HepG2 (cell line): ENCODE measurements around the gene AGPAT3. TPM values are rescaled to one million over a fixed set of nuclear protein-coding genes. Genes with fewer than 3 reads are reported as not detected.
A peak's percentile ranks its signal among the peaks of the same experiment; 100 is the strongest.

Experiments
- ATAC-seq: fragments of 200-7000 bp; cut with Tn5 transposase; 3 replicates; pipeline ENCODE4 v1.9.1; 2020; ENCODE audit warnings: mild to moderate bottlenecking, moderate library complexity
- BruUV-seq: library from RNA; stranded (reverse); fragments of 400-500 nt; replicated peaks from 2 replicates; lab custom pipeline; 2021; lab: Mats Ljungman, UMichigan
- CTCF ChIA-PET: fragments of 300-600 bp; formaldehyde crosslinking; extraction: SDS; loops from one replicate; lab custom pipeline; 2021; ENCODE audit warnings: low total read pairs, inconsistent platforms, low intra/inter-chr PET ratio; lab: Yijun Ruan, JAX
- POLR2A ChIA-PET: fragments of 350-600 bp; sonication (Branson Sonifier 250); formaldehyde crosslinking; loops from one replicate; lab custom pipeline; 2020; ENCODE audit warnings: antibody characterized with exemption, inconsistent platforms; lab: Yijun Ruan, JAX
- DNase-seq: peaks from one replicate; pipeline ENCODE4 v3.0.0-alpha.2; 2015; ENCODE audit warnings: low spot score
- FAIRE-seq: peaks from 3 replicates; lab custom pipeline; 2011; peaks lifted over from hg19 to GRCh38; lab: Jason Lieb, UNC
- H2AFZ ChIP-seq: one replicate; pipeline ENCODE4 v1.6.1; 2011; ENCODE audit warnings: low read length, inconsistent platforms
- H3K27ac ChIP-seq: fragments of 300-600 bp; 3 replicates; pipeline ENCODE4 v1.8.0; 2011; ENCODE audit warnings: mixed run types, mild to moderate bottlenecking, mixed read lengths, low read length, inconsistent platforms; ENCODE audit not compliant: insufficient read depth; ENCODE audit errors: extremely low read length
- H3K27me3 ChIP-seq, 2 experiments: fragments of 200-600 bp in 1 of 2; 2 replicates in 1 of 2; 3 replicates in 1 of 2; pipeline versions ENCODE4 v1.6.0 to v1.8.0; 2011; ENCODE audit warnings: low read length in 2 of 2, mild to moderate bottlenecking in 2 of 2, moderate library complexity in 2 of 2, inconsistent platforms in 1 of 2; ENCODE audit not compliant: insufficient read depth in 2 of 2, control insufficient read depth in 1 of 2
- H3K36me3 ChIP-seq, 2 experiments: fragments of 200-600 bp in 1 of 2; replicated peaks in 1 of 2; 2 replicates in 1 of 2; 3 replicates in 1 of 2; pipeline versions ENCODE4 v1.5.1 to v1.8.0; 2011; ENCODE audit warnings: low read length in 2 of 2, inconsistent platforms in 1 of 2; ENCODE audit not compliant: insufficient read depth in 2 of 2, control insufficient read depth in 1 of 2
- H3K4me1 ChIP-seq: 2 replicates; pipeline ENCODE4 v1.5.1; 2012; ENCODE audit warnings: low read length, inconsistent platforms; ENCODE audit not compliant: insufficient read depth
- H3K4me2 ChIP-seq: 2 replicates; pipeline ENCODE4 v1.6.0; 2011; ENCODE audit warnings: low read depth, low read length, inconsistent platforms
- H3K4me3 ChIP-seq, 3 experiments: fragments of 200-600 bp in 1 of 3; sonication (generic), shearing (Covaris generic) in 1 of 3; replicated peaks in 1 of 3; 2 replicates each; pipeline ENCODE4 v1.5.1; 2011 to 2016; ENCODE audit warnings: low read length in 3 of 3, inconsistent platforms in 2 of 3, low read depth in 2 of 3, mild to moderate bottlenecking in 2 of 3, control low read depth in 1 of 3, mixed read lengths in 1 of 3; ENCODE audit not compliant: insufficient read depth in 1 of 3
- H3K79me2 ChIP-seq: one replicate; pipeline ENCODE4 v1.6.1; 2011; ENCODE audit warnings: low read length, inconsistent platforms; ENCODE audit not compliant: insufficient read depth
- H3K9ac ChIP-seq: 2 replicates; pipeline ENCODE4 v1.6.0; 2011; ENCODE audit warnings: mild to moderate bottlenecking, low read depth, low read length, inconsistent platforms; ENCODE audit not compliant: insufficient read depth
- H3K9me3 ChIP-seq: 2 replicates; pipeline ENCODE4 v1.5.1; 2012; ENCODE audit warnings: mild to moderate bottlenecking, low read length
- H4K20me1 ChIP-seq: 2 replicates; pipeline ENCODE4 v1.6.0; 2011; ENCODE audit warnings: inconsistent platforms, mild to moderate bottlenecking, low read length, moderate library complexity; ENCODE audit not compliant: insufficient read depth
- EEA1 ChIP-seq: sonication (generic); formaldehyde crosslinking; IDR thresholded peaks from 2 replicates; pipeline ENCODE4 v1.5.1; 2020; ENCODE audit warnings: mild to moderate bottlenecking, missing genetic modification reagents, borderline replicate concordance
- GPN1 ChIP-seq: sonication (generic); formaldehyde crosslinking; IDR thresholded peaks from 2 replicates; pipeline ENCODE4 v1.5.1; 2020; ENCODE audit warnings: missing genetic modification reagents, borderline replicate concordance
- PCBP1 ChIP-seq: fragments of 200-400 bp; formaldehyde crosslinking; IDR thresholded peaks from 2 replicates; pipeline ENCODE4 v1.6.1; 2017; ENCODE audit warnings: mild to moderate bottlenecking, low read depth, low read length, borderline replicate concordance
- RFX1 ChIP-seq: fragments of 450-650 bp; IDR thresholded peaks from 2 replicates; pipeline ENCODE4 v1.6.1; 2017
- TOPORS ChIP-seq: sonication (generic); formaldehyde crosslinking; IDR thresholded peaks from 2 replicates; pipeline ENCODE4 v1.8.0; 2023; ENCODE audit warnings: mild to moderate bottlenecking, missing genetic modification reagents
- TRIM24 ChIP-seq: sonication (generic); formaldehyde crosslinking; IDR thresholded peaks from 2 replicates; pipeline ENCODE4 v1.8.0; 2022; ENCODE audit warnings: mild to moderate bottlenecking, missing genetic modification reagents
- XBP1 ChIP-seq: sonication (generic); formaldehyde crosslinking; IDR thresholded peaks from 2 replicates; pipeline ENCODE4 v1.5.0; 2020; ENCODE audit warnings: missing genetic modification reagents
- XRCC5 ChIP-seq: fragments of 200-400 bp; formaldehyde crosslinking; optimal IDR thresholded peaks from 2 replicates; pipeline ENCODE3; 2017; ENCODE audit warnings: mild to moderate bottlenecking, low read length
- ZFP1 ChIP-seq: IDR thresholded peaks from 2 replicates; pipeline ENCODE4 v1.6.1; 2016
- ZNF160 ChIP-seq: sonication (generic); formaldehyde crosslinking; IDR thresholded peaks from 2 replicates; pipeline ENCODE4 v1.8.0; 2022; ENCODE audit warnings: mild to moderate bottlenecking, inconsistent platforms, missing genetic modification reagents
- ZNF253 ChIP-seq: sonication (generic); formaldehyde crosslinking; IDR thresholded peaks from 2 replicates; pipeline ENCODE4 v1.8.0; 2022; ENCODE audit warnings: mild to moderate bottlenecking, missing genetic modification reagents, borderline replicate concordance
- ZNF264 ChIP-seq: sonication (generic); formaldehyde crosslinking; IDR thresholded peaks from 2 replicates; pipeline ENCODE4 v1.4.0; 2020; ENCODE audit warnings: missing genetic modification reagents
- ZNF564 ChIP-seq: sonication (generic); formaldehyde crosslinking; IDR thresholded peaks from 2 replicates; pipeline ENCODE4 v1.8.1; 2023; ENCODE audit warnings: mild to moderate bottlenecking, missing genetic modification reagents
- ZNF652 ChIP-seq: IDR thresholded peaks from 2 replicates; pipeline ENCODE4 v1.6.1; 2016; ENCODE audit warnings: low read depth, borderline replicate concordance
- WGBS: methylation state at CpG from one replicate; pipeline ENCODE4 v1.1.6; 2017; ENCODE audit warnings: low lambda C conversion rate; 5-methylcytosine and 5-hydroxymethylcytosine counted together
- in situ Hi-C: cut with HindIII; loops from 2 replicates; pipeline ENCODE4 v1.10.0; 2017; ENCODE audit warnings: low pct_unique_long_range_greater_than_20kb; ENCODE audit not compliant: extremely low pct_ligation_motif_present
- intact Hi-C: fragments of 100-400 bp; cut with micrococcal nuclease; formaldehyde crosslinking; loops from one replicate; pipeline ENCODE4 v1.10.0; 2022; ENCODE audit not compliant: unreplicated experiment
- polyA plus RNA-seq, 8 experiments: library from polyadenylated mRNA; depleted of rRNA in 3 of 8; stranded (reverse) in 7 of 8; unstranded in 1 of 8; fragments of >200 nt; fragmentation: Illumina TruSeq in 4 of 8; extraction: Trizol in 4 of 8; gene quantifications; 2 replicates each; pipeline versions ENCODE4 v1.2.1 to v1.2.3, GENCODE V29; 2011 to 2016; ENCODE audit warnings: low read depth in 4 of 8, missing spikeins in 1 of 8, mixed read lengths in 1 of 8; ENCODE audit not compliant: insufficient read depth in 1 of 8
- total RNA-seq, 5 experiments: library from RNA; depleted of rRNA; stranded (reverse); fragments of >200 nt; fragmentation: Illumina TruSeq; extraction: Trizol; gene quantifications; 2 replicates each; pipeline ENCODE4 v1.2.3, GENCODE V29; 2016; ENCODE audit warnings: low read depth in 1 of 5
- TF ChIP-seq, protein P1 (sequence below): sonication (generic); formaldehyde crosslinking; IDR thresholded peaks from 2 replicates; pipeline ENCODE4 v1.5.1; 2020; ENCODE audit warnings: missing genetic modification reagents, mild to moderate bottlenecking, borderline replicate concordance
- TF ChIP-seq, protein P2 (sequence below): sonication (generic); formaldehyde crosslinking; IDR thresholded peaks from 2 replicates; pipeline ENCODE4 v1.4.0; 2020; ENCODE audit warnings: missing genetic modification reagents
- TF ChIP-seq, protein P3 (sequence below): sonication (generic); formaldehyde crosslinking; IDR thresholded peaks from 2 replicates; pipeline ENCODE4 v1.5.0; 2020; ENCODE audit warnings: missing genetic modification reagents, mild to moderate bottlenecking, borderline replicate concordance
- TF ChIP-seq, protein P4 (sequence below): sonication (generic); formaldehyde crosslinking; IDR thresholded peaks from 2 replicates; pipeline ENCODE4 v1.8.1; 2023; ENCODE audit warnings: mild to moderate bottlenecking, missing genetic modification reagents
- TF ChIP-seq, protein P5 (sequence below): sonication (generic); formaldehyde crosslinking; IDR thresholded peaks from 2 replicates; pipeline ENCODE4 v1.5.1; 2020; ENCODE audit warnings: missing genetic modification reagents, mild to moderate bottlenecking, borderline replicate concordance

The AGPAT3 gene
- total and polyA plus RNA-seq, 2 of the 13 experiments (the other 11 are each of a cell fraction or from before 2014, with no cell fraction given), result 32.2 to 54.4 TPM

DNA sequence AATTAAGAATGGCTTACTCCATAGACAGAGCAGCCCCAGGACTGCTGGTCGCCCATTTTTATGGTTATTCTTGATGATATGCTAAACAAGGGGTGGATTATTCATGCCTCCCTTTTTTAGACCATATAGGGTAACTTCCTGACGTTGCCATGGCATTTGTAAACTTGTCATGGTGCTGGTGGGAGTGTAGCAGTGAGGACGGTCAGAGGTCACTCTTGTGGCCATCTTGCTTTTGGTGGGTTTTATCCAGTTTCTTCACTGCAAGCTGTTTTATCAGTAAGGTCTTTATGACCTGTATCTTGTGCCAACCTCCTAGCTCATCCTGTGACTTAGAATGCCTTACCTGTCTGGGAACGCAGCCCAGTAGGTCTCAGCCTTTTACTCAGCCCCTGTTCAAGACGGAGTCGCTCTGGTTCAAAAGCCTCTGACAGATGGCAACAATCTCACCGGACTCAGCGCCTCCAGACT is 5.2 kb upstream of the AGPAT3 start (continued):
- TF ChIP-seq, protein P1, sequence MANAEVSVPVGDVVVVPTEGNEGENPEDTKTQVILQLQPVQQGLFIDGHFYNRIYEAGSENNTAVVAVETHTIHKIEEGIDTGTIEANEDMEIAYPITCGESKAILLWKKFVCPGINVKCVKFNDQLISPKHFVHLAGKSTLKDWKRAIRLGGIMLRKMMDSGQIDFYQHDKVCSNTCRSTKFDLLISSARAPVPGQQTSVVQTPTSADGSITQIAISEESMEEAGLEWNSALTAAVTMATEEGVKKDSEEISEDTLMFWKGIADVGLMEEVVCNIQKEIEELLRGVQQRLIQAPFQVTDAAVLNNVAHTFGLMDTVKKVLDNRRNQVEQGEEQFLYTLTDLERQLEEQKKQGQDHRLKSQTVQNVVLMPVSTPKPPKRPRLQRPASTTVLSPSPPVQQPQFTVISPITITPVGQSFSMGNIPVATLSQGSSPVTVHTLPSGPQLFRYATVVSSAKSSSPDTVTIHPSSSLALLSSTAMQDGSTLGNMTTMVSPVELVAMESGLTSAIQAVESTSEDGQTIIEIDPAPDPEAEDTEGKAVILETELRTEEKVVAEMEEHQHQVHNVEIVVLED (CRISPR knock-in tag), result no peak
- TF ChIP-seq ZNF652 (CRISPR knock-in tag) (no peak), ZNF253 (no peak), XBP1 (no peak), GPN1 (CRISPR knock-in tag) (no peak), PCBP1 (no peak), ZNF160 (CRISPR knock-in tag) (no peak), ZNF264 (CRISPR knock-in tag) (no peak), RFX1 (peak; percentile 64; the same call in 1 of the 2 replicates)
- TF ChIP-seq, protein P2, sequence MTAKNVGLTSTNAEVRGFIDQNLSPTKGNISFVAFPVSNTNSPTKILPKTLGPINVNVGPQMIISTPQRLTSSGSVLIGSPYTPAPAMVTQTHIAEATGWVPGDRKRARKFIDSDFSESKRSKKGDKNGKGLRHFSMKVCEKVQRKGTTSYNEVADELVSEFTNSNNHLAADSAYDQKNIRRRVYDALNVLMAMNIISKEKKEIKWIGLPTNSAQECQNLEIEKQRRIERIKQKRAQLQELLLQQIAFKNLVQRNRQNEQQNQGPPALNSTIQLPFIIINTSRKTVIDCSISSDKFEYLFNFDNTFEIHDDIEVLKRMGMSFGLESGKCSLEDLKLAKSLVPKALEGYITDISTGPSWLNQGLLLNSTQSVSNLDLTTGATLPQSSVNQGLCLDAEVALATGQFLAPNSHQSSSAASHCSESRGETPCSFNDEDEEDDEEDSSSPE (CRISPR knock-in tag), result no peak

DNA sequence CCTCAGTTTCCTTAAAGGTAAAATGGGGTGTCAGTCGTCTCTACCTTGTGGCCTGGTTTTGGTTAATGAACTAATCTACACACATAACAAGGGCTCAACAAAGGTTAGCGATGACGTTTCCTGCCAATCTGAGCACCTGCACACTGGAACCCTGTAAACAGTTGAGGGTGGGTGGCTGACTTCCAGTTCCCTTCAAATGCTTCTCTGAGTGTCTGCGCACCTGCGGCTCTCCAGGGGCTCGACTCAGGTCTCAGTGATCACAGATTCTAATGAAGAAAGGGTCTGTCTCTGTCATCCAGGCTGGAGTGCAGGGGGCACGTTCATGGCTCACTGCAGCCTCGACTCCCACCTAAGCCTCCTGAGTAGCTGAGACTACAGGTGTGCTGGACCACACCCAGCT is 3.3 kb upstream of the AGPAT3 start:
- in situ Hi-C loops, result no loop called here
- Histone ChIP-seq H3K9ac (no peak overlapping the region), H3K9me3 (no peaks in the 10 kb centered on the region), H3K27ac (no peak overlapping the region), H3K27me3 (peaks cover 5 to 21% of the 10 kb centered on the region in 2 experiments; a peak in 2 of 5 replicates), H3K4me2 (no peak overlapping the region), H2AFZ (no peak overlapping the region), H3K79me2 (peaks cover 3% of the 10 kb centered on the region), H3K4me1 (peaks cover 58% of the 10 kb centered on the region), H3K36me3 (no peaks in the 10 kb centered on the region), H4K20me1 (no peaks in the 10 kb centered on the region), H3K4me3 (no peak overlapping the region)
- BruUV-seq, result no TSS peak
- CTCF ChIA-PET, result no interaction called here
- WGBS, result 11% methylated on average over 3 of the region's 8 CpGs
- intact Hi-C loops, result no loop called here
- no peak for FAIRE-seq
- ATAC-seq, result no peak
- no peak for DNase-seq
- POLR2A ChIA-PET, result no interaction called here
- TF ChIP-seq, protein P3, sequence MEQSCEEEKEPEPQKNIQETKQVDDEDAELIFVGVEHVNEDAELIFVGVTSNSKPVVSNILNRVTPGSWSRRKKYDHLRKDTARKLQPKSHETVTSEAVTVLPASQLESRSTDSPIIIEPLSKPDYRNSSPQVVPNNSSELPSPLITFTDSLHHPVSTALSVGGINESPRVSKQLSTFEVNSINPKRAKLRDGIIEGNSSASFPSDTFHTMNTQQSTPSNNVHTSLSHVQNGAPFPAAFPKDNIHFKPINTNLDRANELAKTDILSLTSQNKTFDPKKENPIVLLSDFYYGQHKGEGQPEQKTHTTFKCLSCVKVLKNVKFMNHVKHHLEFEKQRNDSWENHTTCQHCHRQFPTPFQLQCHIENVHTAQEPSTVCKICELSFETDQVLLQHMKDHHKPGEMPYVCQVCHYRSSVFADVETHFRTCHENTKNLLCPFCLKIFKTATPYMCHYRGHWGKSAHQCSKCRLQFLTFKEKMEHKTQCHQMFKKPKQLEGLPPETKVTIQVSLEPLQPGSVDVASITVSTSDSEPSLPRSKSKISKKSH (CRISPR knock-in tag), result no peak
- no peak for TF ChIP-seq TOPORS (CRISPR knock-in tag)
- TF ChIP-seq XRCC5, result no peak
- no peak for TF ChIP-seq ZFP1 (CRISPR knock-in tag)
- TF ChIP-seq, protein P4, sequence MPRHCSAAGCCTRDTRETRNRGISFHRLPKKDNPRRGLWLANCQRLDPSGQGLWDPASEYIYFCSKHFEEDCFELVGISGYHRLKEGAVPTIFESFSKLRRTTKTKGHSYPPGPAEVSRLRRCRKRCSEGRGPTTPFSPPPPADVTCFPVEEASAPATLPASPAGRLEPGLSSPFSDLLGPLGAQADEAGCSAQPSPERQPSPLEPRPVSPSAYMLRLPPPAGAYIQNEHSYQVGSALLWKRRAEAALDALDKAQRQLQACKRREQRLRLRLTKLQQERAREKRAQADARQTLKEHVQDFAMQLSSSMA (CRISPR knock-in tag), result no peak
- no peak for TF ChIP-seq ZNF564 (CRISPR knock-in tag)
- TF ChIP-seq, protein P5, sequence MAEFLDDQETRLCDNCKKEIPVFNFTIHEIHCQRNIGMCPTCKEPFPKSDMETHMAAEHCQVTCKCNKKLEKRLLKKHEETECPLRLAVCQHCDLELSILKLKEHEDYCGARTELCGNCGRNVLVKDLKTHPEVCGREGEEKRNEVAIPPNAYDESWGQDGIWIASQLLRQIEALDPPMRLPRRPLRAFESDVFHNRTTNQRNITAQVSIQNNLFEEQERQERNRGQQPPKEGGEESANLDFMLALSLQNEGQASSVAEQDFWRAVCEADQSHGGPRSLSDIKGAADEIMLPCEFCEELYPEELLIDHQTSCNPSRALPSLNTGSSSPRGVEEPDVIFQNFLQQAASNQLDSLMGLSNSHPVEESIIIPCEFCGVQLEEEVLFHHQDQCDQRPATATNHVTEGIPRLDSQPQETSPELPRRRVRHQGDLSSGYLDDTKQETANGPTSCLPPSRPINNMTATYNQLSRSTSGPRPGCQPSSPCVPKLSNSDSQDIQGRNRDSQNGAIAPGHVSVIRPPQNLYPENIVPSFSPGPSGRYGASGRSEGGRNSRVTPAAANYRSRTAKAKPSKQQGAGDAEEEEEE (CRISPR knock-in tag), result no peak
- no peak for TF ChIP-seq EEA1 (CRISPR knock-in tag)
- TF ChIP-seq TRIM24 (CRISPR knock-in tag), result no peak
